AG08395 (cell line): ENCODE results near the gene ZNF264.
"Not testable (repeated sequence)": the region's sequence is repeated elsewhere in the genome, so short reads cannot be mapped to it uniquely, and the experiment has no call there.

Experiments
- DNase-seq: peaks from one replicate; pipeline ENCODE4 v3.0.0; 2012; ENCODE audit warnings: mixed read lengths, low spot score

The ZNF264 gene

GRCh38 chr19:57191141-57192076 is at the start of gene ZNF264:
TSS of gene ZNF264 (plus strand) at chr19:57191500. CDS start at chr19:57191914, 414 bp downstream.
- peak; percentile 94 for DNase-seq

- no peak for DNase-seq
Observed at GRCh38 chr19:57141699-57142098, 49.6 kb upstream of the ZNF264 start.

- no peak for DNase-seq
Observed at GRCh38 chr19:57152921-57153320, 38.4 kb upstream of the ZNF264 start.

- no peak for DNase-seq
Observed at GRCh38 chr19:57161985-57162539, 29.2 kb upstream of the ZNF264 start.

GRCh38 chr19:57165846-57166245 is 25.5 kb upstream of the ZNF264 start:
- no peak for DNase-seq

- DNase-seq: no peak
Observed at GRCh38 chr19:57167385-57167784, 23.9 kb upstream of the ZNF264 start, which contains the start of gene DUXA. TSS of gene DUXA (minus strand) at chr19:57167485. CDS start at chr19:57167443, 42 bp downstream.

- DNase-seq: peak; percentile 47
Observed at GRCh38 chr19:57171551-57172081, 19.7 kb upstream of the ZNF264 start.

- DNase-seq: no peak
Observed at GRCh38 chr19:57190301-57190700, 999 bp upstream of the ZNF264 start.

GRCh38 chr19:57192077-57192420 is 749 bp downstream of the ZNF264 start:
- peak; percentile 14 for DNase-seq

GRCh38 chr19:57192993-57193392 is 1.7 kb downstream of the ZNF264 start:
- DNase-seq: no peak

- not testable (repeated sequence) for DNase-seq
Observed at GRCh38 chr19:57197874-57198273, 6.6 kb downstream of the ZNF264 start.

- no peak for DNase-seq
Observed at GRCh38 chr19:57202160-57202559, 10.9 kb downstream of the ZNF264 start.

- no peak for DNase-seq
Observed at GRCh38 chr19:57210381-57210780, 19.1 kb downstream of the ZNF264 start.

- no peak for DNase-seq
Observed at GRCh38 chr19:57212109-57212508, 20.8 kb downstream of the ZNF264 start.

GRCh38 chr19:57227502-57227901 is 36.2 kb downstream of the ZNF264 start:
- no peak for DNase-seq

GRCh38 chr19:57231686-57232085 is 40.4 kb downstream of the ZNF264 start:
- DNase-seq: no peak

GRCh38 chr19:57233207-57233606 is 41.9 kb downstream of the ZNF264 start:
- DNase-seq: no peak

GRCh38 chr19:57239982-57240310 is 48.6 kb downstream of the ZNF264 start:
- no peak for DNase-seq

GRCh38 chr19:57240311-57241090 is 49.2 kb downstream of the ZNF264 start, which contains the start of gene ZNF805:
TSS of gene ZNF805 (plus strand) at chr19:57240632. CDS start at chr19:57240892, 260 bp downstream.
- peak; percentile 97 for DNase-seq

- peak; percentile 14 for DNase-seq
Observed at GRCh38 chr19:57241176-57241575, 49.9 kb downstream of the ZNF264 start.

GRCh38 chr19:57242821-57243220 is 51.5 kb downstream of the ZNF264 start:
- DNase-seq: no peak

- DNase-seq: no peak
Observed at GRCh38 chr19:57244513-57244912, 53.2 kb downstream of the ZNF264 start.
